Pulmonary artery endothelial cell (primary cell): Measurements from ENCODE around the gene FARS2. TPM values are rescaled to one million over a fixed set of nuclear protein-coding genes. Genes with fewer than 3 reads are reported as not detected.

Experiments
- DNase-seq: peaks from one replicate; pipeline ENCODE4 v3.0.0-alpha.2; 2011; ENCODE audit warnings: low read depth, low spot score
- total RNA-seq: library from RNA; depleted of rRNA; stranded (reverse); fragments of >200 nt; gene quantifications from 2 replicates; pipeline ENCODE4 v1.2.3, GENCODE V29; 2014

Gene FARS2
- total RNA-seq, 1 donor from 2014 or later: 33.0 TPM

DNA sequence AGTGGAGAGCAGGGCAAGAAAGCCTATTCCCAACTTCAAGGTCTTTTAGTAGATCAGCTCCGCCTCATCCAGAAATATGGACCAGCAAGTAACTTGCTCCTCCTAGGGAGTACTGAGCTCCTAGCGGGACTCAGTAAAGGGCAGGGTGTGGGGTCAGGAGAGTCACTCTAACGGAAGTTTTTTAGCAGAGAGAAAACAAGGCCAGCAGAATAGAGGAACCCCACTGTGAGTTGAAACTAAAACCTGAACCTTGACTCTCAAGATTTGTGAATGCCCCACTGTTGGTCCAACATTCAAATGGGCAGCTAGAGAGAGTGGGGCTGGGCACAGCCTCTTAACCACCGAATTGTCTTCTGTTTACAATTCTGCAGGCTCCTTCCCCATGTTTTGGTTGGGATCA is 244.8 kb downstream of the FARS2 start:
- no peak for DNase-seq

DNA sequence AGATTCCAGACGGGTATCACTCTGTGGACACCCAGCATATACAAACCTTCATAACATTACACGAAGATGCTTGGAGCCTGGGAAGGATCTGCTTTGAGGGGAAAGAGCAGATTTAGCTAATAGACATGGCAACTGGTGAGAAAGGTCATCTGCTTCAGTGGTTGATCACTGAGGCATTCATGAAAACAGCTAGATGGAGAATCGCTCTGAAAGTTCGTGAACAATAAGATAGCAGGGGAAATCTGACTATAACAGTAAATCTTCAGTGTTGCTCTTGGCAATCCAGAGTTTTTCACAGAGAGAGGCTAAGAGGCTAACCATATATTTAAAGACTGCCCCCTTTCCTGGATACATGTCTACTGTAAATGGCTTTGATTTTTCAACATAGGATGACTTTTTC is 245.3 kb downstream of the FARS2 start:
- DNase-seq: no peak

DNA sequence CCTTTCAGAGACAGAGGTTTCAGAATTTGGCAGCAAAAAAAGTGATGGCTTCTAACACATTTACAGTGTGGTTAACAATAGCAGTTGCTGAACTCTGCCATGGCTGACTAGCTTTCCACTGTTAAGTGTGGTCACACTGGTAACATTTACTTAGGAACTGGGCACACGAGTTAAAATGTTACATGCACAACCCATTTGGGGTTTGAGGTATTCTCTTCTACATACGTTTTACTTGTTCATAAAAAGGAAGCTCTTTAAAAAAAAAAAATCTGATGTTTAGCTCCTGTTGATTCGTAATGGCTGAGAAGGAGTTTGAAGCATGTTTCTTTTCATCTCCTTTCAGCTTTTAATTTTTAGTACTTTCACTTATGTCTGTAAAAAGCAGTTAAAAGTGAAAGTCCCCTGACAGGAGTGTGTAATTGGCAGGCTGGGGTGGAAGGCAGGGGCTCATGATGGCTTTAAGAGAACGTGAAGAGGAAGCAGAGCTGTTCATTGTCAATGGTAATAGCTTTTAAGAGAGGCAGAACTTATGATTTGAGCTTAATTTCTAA is 245.9 kb downstream of the FARS2 start:
- no peak for DNase-seq

DNA sequence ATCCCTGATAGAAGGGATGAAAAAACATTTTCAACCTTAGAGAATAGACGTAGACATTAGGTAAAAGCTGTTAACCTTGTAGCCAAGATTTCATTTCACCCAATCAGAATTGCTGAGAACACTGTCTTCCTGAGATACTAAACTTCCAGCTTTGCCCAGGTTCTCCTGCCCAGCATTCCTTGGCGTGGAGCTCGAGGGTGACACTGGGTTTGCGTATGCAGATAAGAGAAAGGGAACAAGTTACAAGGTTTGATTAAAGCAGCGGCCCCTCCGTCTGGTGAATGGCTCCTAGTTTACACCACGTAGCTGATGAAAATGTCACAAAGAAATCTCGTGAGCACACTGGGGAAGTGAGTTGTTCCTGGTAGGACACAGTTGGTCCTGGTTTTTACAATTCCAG is 247.8 kb downstream of the FARS2 start:
- DNase-seq: no peak

DNA sequence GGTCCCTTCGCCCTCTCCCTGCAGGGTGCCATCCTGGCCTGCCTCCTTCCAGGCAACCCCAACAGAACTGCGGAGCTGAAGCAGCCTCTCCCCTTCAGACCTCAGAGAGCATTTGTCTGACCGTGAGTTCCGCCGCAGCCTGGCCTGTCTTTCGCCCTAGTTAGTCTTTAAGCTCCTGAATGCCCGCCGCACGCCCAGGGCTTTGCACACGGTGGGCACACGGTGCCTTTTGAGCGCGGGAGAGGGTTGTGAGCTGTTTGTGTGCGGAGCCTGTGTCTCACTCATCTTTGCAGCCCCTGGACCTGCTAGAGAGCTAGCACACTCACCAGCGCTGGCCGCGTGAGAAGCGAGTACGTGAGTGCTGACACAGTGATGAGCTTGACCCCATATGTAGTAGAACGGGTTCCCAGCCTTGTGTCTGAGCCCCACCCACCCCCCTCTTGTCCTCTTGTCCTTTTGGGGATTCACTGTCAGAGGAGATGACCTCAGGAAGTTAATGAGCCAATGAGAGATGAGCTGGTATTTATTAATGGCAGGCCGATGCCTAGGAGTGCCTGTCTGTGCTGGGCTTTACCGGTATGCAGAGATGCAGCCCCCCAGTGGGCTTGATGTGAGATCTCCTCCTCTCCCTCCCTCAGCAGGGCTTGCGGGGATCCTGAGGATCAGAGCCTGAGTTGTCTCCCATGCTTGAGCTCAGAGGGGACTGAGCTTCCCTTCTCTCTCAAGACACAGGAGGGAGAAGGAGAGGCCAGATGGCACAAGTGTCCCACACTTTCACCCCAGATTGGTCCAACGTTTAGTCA is 249.2 kb downstream of the FARS2 start:
- no peak for DNase-seq

DNA sequence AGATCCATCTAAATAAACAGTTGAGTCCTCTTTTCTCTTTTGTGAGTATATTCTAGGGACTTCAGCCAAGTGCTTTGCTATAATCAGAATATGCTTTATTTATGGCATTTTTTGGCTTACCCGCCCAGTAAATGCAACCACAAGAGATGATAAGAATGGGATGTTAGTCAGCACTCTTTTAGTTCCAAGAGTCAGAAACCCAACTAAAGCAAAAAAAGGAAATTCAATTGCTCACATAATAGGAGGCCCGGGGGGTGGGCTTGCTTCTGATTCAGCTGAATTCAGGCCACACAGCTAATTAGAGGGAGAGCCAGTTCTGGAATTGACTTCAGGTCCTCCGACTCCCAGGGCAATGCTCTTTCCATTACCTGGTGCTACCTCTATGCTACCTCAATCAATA is 250.6 kb downstream of the FARS2 start:
- DNase-seq: no peak

DNA sequence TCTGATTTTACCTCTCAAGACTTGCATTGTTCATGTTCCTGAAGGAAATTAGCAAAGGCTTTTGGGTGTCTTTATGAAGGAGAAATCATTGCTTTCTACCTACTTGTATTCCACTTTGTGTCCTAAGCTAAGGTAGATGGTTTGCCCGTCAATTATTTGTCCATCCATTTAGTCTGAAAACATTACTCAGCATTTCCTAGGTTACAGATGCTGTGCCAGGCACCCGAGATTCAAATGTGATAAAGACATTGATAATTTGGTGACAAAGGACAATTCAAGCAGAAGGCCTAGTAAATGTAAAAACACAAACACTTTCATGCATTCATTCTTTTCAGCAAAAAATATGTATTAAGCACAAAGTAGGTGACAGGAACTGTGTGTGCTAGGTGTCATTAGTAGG is 251.1 kb downstream of the FARS2 start:
- DNase-seq: no peak

DNA sequence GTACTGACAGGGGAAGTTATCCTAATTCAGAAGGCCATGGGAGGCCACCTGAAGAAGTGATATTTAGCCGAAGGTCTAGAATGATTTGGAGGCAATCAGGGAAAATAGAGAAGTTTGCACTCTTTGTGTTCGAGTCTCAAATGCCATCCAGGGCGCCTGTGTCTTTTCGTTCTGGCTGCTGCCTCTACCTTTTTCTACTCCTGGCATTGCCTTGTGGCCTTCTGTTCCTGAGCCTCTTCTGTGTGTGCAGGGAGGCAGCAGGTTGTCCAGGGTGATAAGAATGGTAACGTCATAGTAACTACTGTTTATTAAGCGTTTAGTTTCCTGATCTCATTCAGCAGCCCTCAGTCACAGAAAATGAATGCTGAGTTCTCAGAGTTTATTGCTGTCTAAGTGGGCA is 252.1 kb downstream of the FARS2 start:
- no peak for DNase-seq

DNA sequence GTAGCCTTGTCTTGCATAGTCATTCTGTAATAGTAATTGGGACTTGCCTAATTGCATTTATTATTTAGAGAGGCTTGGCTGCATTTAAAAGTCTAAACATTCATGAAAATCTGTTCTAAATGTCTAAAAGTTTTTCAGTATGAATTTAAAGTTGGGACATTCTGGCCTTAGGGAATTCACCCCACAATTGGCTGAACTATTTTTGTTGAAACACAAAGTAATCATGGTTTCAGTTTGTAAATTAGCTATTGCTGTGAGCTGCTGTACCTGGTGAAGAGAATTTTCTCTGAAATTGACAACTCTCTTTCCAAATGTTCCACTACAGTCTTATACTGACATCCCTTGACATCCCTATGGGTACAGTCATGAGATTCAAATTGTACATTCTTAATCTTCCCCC is 253.0 kb downstream of the FARS2 start:
- no peak for DNase-seq

DNA sequence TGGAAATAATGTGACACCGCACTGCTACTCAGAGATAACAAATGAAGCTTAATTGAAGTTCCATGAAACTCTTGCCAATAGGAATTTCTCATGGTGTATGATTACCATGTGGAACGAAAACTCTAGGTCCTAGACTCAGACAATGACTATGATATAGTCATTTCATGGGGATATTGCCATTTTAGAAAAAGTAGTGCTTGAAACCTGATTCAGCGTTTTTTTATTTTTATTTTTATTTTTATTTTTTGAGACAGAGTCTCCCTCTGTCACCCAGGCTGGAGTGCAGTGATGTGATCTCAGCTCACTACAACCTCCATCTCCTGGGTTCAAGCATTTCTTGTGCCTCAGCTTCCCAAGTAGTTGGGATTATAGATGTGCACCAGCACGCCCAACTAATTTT is 253.9 kb downstream of the FARS2 start:
- no peak for DNase-seq

DNA sequence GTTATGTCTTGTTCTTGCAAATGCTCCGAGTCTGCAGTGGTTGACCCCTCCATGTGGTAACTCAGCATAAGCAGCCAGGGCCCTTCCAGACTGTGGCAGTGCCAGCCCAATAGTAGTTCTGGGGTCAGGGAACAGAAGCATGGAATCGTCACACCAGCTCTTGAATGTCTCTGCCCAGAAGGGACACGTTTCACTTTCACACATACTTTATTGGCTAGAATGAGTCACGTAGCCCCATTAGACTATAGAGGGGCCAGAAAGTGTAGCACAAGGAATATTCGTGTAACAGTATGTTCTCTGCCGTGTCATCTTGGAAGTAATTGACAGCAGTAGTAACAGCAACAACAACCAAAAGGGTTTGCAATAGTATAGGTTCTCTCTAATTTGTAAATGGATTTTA is 254.7 kb downstream of the FARS2 start:
- DNase-seq: no peak

DNA sequence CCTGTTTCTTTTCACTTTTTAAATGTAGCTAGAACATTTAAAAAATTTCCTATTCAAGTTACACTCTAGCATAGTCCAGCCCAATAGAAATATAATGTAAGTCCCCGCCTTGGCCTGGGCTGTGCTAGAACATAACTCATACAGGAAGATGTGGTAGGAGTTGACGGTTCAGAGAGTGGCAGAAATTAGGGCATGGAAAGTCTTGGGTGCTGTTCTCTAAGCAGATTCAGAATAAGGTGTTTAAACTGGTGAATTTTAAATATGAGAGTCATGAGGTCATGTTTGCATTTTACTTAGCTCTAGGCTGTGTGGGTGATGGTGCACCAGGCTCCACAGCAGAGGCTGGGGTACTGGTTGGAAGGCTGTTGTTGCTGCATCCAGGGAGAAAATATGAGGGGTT is 256.5 kb downstream of the FARS2 start:
- no peak for DNase-seq

DNA sequence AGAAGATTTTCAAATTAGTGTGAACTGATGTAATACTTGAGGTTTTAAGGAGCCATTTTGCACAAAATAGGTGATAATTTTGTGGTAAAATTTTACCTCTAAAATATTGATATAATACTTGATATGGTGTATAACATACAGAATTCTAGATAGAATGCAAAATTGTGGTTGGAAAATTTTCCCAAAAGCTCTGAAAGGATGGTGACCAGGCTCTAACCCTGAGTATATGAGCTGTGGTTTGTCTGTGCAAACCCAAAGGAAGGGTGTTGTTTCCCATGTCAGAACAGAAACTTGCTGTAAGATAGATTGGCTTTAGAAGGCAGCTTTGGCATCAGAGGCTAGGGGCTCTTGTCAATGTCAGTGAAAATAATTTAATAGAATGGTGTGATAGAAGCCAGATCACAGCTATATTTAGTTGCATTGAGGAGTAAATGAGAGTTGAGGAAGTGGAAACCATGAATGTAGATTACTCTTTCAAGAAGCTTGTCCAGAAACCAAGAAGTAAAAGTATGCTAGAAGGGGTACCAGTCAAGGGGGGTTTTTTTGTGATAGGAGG is 257.7 kb downstream of the FARS2 start:
- DNase-seq: no peak

DNA sequence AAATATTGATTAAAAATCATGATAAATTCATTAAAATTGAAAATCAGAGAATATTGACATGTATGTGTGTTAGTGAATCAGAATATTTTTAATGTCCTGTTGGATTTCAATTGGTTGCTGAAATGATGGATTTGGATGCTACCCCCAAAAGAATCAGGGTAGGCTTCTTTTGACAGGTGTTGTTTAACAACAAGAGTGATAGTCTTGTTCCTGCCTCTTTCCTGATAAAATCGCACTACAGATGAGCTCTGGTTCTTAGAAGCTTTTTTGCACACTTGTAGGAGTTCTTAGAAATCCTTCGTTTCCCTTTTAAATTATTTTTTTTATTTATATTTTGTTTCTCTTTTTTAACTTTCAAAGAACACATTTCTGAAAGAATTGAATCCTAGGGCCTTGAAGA is 259.5 kb downstream of the FARS2 start:
- DNase-seq: no peak

DNA sequence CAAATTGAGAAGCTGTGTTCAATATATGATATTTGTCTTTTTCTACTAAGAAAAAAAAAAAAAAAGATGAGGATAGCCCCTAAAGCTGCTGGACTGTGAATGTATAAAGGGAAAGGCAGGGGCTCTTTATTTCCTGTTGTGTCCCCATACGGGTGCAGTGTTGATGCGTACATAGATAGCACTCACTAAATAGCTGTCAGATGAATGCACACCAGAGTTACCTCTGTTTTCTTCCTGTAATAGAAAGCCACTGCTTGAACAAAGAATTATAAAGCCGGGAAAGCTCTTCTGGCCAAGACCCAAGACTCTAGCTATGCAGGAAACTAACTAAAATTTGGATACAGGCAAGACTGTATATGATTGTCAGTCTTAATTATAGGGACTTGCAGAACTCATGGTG is 260.0 kb downstream of the FARS2 start:
- no peak for DNase-seq

DNA sequence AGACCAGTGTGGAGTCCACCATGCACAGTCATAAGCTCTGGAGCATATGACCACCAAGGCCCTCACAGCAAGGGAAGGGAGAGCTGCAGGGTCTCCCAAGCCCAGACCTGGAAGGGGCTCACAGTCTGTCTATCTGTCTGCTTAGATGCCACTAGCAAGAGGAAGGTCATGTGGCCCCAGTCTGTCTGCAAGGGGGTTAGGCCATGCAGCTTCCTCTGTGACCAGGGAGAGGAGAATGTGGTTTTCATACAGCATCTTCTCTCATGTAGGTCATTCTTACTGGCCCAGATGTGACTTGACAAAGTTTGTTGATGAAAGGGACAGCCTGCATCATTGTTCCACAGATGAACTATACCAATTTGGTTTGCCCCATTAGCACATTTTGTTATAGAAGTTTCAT is 260.8 kb downstream of the FARS2 start:
- DNase-seq: no peak

DNA sequence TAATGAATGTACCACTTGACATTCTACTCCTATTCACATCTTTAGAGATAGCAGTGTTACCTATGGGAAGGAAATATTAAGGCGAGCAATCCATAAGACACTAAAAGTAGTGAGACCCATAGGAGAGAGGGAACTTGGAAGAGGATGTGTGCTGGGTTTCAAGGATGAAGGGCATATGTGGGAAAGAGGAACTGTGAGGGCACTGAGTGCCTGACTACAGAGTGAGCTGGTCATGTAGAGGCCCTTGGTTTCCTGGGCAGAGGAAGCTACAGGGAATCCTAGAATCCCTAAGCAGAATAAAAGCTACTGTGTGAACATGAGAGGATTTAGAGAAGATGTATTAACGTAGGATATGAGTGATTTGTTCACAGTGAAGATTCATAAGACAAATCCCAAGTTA is 262.8 kb downstream of the FARS2 start:
- no peak for DNase-seq

DNA sequence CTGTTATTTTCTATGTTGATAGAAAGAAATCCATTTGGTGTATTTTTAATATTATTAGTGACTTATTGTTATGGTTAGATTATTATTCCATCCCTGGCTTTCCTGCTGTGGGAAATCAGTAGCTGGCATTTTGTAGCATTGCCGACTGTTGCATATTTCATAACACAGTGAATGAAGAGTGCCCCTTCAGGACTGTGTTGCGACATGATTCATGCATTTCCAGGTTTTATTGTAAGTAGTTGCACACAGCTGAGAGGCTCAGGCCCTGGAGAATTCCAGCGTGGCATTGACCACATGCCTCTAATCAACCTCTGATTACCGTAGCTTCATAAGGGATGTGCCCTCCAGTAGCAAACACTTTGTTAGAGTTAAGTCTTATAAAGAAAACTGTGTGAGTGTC is 263.9 kb downstream of the FARS2 start:
- DNase-seq: no peak

DNA sequence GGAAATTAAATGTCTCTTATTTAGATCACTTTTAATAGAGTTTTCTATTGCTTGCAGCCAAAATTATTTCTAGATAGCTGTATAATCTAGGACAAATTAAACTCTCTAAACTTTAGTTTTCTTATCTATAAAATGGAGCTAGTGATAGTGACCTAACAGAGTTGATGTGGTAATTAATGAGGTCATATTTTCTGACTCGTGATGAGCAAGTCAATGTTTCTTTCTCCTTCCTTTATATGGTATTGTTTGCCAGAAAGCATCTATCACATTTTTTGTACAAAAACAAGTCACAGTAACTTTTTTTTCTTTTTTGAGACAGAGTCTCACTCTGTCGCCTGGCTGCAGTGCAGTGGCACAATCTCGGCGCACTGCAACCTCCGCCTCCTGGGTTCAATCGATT is 267.7 kb downstream of the FARS2 start:
- no peak for DNase-seq

DNA sequence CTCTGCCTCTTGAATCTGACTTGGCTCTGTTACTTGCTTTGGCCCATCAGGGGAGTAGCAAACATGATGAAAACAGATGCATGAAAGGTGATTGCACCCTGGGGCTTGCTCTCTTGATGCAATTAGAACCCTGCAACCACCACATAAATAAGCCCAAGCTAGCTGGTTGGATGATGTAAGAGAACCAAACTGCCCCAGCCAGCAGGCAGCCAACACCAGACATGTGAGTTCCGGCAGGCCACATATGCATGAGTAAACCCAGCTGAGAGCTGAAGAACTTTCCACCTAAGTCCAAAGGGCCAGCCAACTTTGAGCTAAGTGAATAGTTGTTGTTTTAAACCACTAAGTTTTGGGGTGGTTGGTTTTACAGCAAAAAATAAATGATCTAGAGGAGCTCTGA is 268.4 kb downstream of the FARS2 start:
- DNase-seq: no peak

DNA sequence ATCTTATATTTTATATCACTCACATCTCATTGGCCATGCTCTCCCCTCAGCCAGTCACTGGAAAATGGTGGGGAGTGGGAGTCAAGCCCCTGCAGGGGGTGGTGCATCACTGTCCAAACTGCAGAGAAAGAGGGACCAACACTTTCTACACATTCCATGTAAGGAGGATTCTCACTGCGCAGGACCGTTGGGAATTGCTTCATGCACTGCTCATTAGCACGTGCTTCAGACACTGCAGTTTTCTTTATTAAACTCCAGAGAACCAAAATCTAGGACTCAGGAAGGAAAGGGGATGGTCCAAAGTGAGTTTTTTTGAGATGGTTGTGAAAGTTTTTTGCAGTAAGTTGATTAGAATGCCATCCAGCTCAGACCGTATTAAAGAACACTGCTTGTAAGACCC is 269.8 kb downstream of the FARS2 start:
- DNase-seq: no peak

DNA sequence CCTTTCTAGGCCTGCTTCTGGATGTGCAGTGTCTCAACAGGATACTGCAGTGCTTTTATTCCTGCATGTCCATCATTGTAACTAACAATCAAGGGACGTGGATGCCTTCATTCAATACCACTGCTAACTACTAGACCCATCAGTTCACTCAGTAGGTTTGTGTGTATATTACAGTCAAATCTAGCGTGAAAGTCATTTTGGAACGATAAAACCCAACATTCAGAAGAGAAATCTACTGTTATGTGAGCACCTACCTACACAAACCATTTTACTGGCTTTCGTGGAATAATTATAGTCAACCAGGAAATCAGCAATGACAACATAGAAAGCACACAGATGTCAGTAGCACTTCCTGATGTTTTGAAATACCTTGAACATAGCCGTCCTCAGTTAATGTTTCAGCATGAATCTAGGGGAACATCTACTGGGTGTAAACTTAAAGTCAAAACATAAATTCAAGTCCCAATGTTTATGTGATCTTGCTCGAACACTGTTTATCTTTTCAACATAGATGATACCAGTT is 270.6 kb downstream of the FARS2 start:
- no peak for DNase-seq

DNA sequence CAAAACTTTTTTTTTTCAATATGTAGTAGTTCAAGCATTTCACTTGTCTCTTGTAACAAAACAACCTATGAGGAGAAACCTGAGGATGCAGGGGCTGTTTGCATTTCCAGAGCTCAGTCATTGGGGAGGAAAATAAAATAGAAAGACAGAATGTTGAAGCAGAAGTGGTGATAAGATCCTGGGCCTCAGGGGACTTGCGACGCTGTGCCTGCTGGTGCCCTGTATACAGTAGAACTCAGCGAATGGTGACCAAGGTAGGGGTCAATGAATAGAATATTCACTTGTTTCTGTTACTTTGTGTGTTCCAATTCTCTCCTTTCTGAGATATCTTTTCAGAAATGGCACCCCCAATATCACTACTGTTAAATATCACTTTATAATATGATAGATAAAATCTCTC is 271.6 kb downstream of the FARS2 start:
- no peak for DNase-seq
